ENCODE data around the gene PLXNA4.

DNA sequence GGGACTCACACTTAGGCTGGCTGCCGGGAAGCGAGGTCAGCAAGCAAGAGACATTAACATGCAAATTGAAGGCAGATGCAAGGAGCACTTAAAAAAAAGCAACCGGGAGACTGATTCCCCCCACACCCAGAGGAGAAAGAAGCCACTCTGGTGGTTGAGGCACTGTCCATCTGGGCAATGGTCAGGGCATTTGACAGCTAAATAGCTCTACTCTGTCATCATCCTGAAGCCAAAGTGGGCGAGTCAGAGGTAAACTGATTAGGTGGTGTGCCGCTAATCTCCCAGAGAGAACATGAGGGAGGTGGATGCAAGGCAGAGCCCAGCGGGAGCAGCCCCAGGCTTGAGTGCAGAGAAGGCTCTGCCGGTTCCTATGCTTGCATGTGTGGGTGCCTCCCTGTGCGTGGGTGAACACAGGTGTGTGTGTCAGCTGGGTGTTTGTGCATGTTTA, 100.6 kb downstream of the PLXNA4 start:
- TF ChIP-seq, protein P1, sequence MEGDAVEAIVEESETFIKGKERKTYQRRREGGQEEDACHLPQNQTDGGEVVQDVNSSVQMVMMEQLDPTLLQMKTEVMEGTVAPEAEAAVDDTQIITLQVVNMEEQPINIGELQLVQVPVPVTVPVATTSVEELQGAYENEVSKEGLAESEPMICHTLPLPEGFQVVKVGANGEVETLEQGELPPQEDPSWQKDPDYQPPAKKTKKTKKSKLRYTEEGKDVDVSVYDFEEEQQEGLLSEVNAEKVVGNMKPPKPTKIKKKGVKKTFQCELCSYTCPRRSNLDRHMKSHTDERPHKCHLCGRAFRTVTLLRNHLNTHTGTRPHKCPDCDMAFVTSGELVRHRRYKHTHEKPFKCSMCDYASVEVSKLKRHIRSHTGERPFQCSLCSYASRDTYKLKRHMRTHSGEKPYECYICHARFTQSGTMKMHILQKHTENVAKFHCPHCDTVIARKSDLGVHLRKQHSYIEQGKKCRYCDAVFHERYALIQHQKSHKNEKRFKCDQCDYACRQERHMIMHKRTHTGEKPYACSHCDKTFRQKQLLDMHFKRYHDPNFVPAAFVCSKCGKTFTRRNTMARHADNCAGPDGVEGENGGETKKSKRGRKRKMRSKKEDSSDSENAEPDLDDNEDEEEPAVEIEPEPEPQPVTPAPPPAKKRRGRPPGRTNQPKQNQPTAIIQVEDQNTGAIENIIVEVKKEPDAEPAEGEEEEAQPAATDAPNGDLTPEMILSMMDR (IDR thresholded peaks at IDR 0.05): no peak
- TF ChIP-seq POLR2A (IDR thresholded peaks at IDR 0.05): no peak
